GM18519 (cell line): ENCODE results near the gene LIMK2.

ENCODE experiments used
- ATAC-seq: cut with Tn5 transposase; IDR thresholded peaks from one replicate; pipeline ENCODE4 v1.9.1; 2021; ENCODE audit warnings: mild to moderate bottlenecking, moderate library complexity; ENCODE audit not compliant: unreplicated experiment, low FRiP score

LIMK2 gene

GRCh38 chr22:31269892-31270579 lies 57.9 kb downstream of the LIMK2 start:
- no peak for ATAC-seq

GRCh38 chr22:31271026-31271425 lies 58.9 kb downstream of the LIMK2 start:
- ATAC-seq = no peak

- ATAC-seq = no peak
Measured at GRCh38 chr22:31271485-31271884, 59.4 kb downstream of the LIMK2 start.

- ATAC-seq = no peak
Measured at GRCh38 chr22:31272522-31273446, 60.7 kb downstream of the LIMK2 start.

GRCh38 chr22:31274017-31274416 lies 61.9 kb downstream of the LIMK2 start:
- no peak for ATAC-seq

- no peak for ATAC-seq
Measured at GRCh38 chr22:31275018-31275417, 62.9 kb downstream of the LIMK2 start.

- ATAC-seq = no peak
Measured at GRCh38 chr22:31275576-31275975, 63.5 kb downstream of the LIMK2 start.

GRCh38 chr22:31276426-31277167 lies 64.5 kb downstream of the LIMK2 start:
- no peak for ATAC-seq

- ATAC-seq = no peak
Measured at GRCh38 chr22:31277741-31278140, 65.6 kb downstream of the LIMK2 start.

- ATAC-seq = no peak
Measured at GRCh38 chr22:31278151-31278621, 66.1 kb downstream of the LIMK2 start.

GRCh38 chr22:31278626-31279326 lies 66.7 kb downstream of the LIMK2 start:
- no peak for ATAC-seq

- ATAC-seq = no peak
Measured at GRCh38 chr22:31279327-31279669, 67.2 kb downstream of the LIMK2 start.

GRCh38 chr22:31279821-31280505 lies 67.9 kb downstream of the LIMK2 start:
- ATAC-seq = no peak

GRCh38 chr22:31281733-31282132 lies 69.6 kb downstream of the LIMK2 start:
- ATAC-seq = no peak

GRCh38 chr22:31282748-31283468 lies 70.8 kb downstream of the LIMK2 start:
- no peak for ATAC-seq

GRCh38 chr22:31284281-31285155 lies 72.4 kb downstream of the LIMK2 start:
- ATAC-seq = no peak

GRCh38 chr22:31286360-31287255 lies 74.5 kb downstream of the LIMK2 start:
- ATAC-seq = no peak
